ENCODE measurements around the gene DLST.

GRCh38 chr14:74875204-74875603 is 6.5 kb upstream of the DLST start:
- no peak for TF ChIP-seq CTCF (conservative IDR thresholded peaks at IDR 0.05; ENCODE audit: low read length)
- no peak for TF ChIP-seq EZH2phosphoT487 (IDR thresholded peaks at IDR 0.05; ENCODE audit: borderline replicate concordance)

Data from Loucy (cell line).